Spleen (tissue), 11 donors: ENCODE measurements around the gene FOXO6. TPM values are rescaled to one million over a fixed set of nuclear protein-coding genes. Genes with fewer than 3 reads are reported as not detected.
A peak's percentile ranks its signal among the peaks of the same experiment; 100 is the strongest.

ENCODE experiments used
- DNase-seq: peaks from one replicate; pipeline ENCODE4 v3.0.0-alpha.2; 2020
- H3K27ac ChIP-seq, 8 donors: fragments of 200-600 bp; sonication (generic) in 7 of 8; 1 replicate in 4 of 8; 2 replicates in 4 of 8; pipeline versions ENCODE4 v1.5.0 to v1.8.0; 2016 to 2021; ENCODE audit warnings: inconsistent platforms in 4 of 8, mild to moderate bottlenecking in 4 of 8, moderate library complexity in 1 of 8
- H3K27me3 ChIP-seq, 7 donors: fragments of 200-600 bp; sonication (generic) in 6 of 7; replicated peaks in 1 of 7; 1 replicate in 4 of 7; 2 replicates in 3 of 7; pipeline versions ENCODE4 v1.5.0 to v1.8.0; 2016 to 2021; ENCODE audit warnings: inconsistent platforms in 3 of 7, mild to moderate bottlenecking in 1 of 7
- H3K36me3 ChIP-seq, 6 donors: fragments of 200-600 bp; sonication (generic) in 5 of 6; 1 replicate in 4 of 6; 2 replicates in 2 of 6; pipeline versions ENCODE4 v1.5.0 to v1.8.0; 2016 to 2021; ENCODE audit warnings: inconsistent platforms in 2 of 6
- H3K4me1 ChIP-seq, 6 donors: fragments of 200-600 bp; sonication (generic) in 5 of 6; 1 replicate in 3 of 6; 2 replicates in 3 of 6; pipeline versions ENCODE4 v1.5.0 to v1.8.0; 2016 to 2021; ENCODE audit warnings: inconsistent platforms in 3 of 6
- H3K4me3 ChIP-seq, 8 donors: fragments of 200-600 bp; sonication (generic) in 7 of 8; 1 replicate in 4 of 8; 2 replicates in 4 of 8; pipeline versions ENCODE4 v1.5.0 to v1.8.0; 2016 to 2021; ENCODE audit warnings: inconsistent platforms in 4 of 8, mild to moderate bottlenecking in 4 of 8, moderate library complexity in 2 of 8
- H3K9me3 ChIP-seq, 8 donors: fragments of 200-600 bp; sonication (generic) in 7 of 8; 1 replicate in 4 of 8; 2 replicates in 4 of 8; pipeline versions ENCODE4 v1.5.0 to v1.8.0; 2016 to 2021; ENCODE audit warnings: inconsistent platforms in 4 of 8
- POLR2A ChIP-seq, 3 donors: fragments of 450-650 bp; IDR thresholded peaks; one replicate each; pipeline ENCODE4 v1.5.1; 2017; ENCODE audit warnings: antibody characterized with exemption in 3 of 3, mild to moderate bottlenecking in 1 of 3
- POLR2AphosphoS5 ChIP-seq, 3 donors: sonication (generic); formaldehyde crosslinking; IDR thresholded peaks; one replicate each; pipeline ENCODE4 v1.5.1; 2017; ENCODE audit warnings: antibody characterized with exemption in 3 of 3
- WGBS, 5 donors: extraction: QIAGEN DNeasy Blood & Tissue Kit in 3 of 5; methylation state at CpG; one replicate each; pipeline versions ENCODE4 v1.1.5 to v1.1.7; 2013 to 2018; 5-methylcytosine and 5-hydroxymethylcytosine counted together
- intact Hi-C: fragments of 100-400 bp; cut with DNase I; formaldehyde crosslinking; loops from one replicate; pipeline ENCODE4 v1.15.0; 2023; ENCODE audit warnings: low total_unique reads
- polyA plus RNA-seq, 3 donors: library from polyadenylated mRNA; stranded (reverse); fragments of 200-250 nt; gene quantifications; one replicate each; pipeline ENCODE4 v1.2.1, GENCODE V29; 2013
- total RNA-seq, 7 donors: library from RNA; depleted of rRNA in 3 of 7; stranded (reverse); fragments of >200 nt in 3 of 7; fragmentation: NEBNext Ultra II Directional in 4 of 7; extraction: Animal tissue kit (Norgen Biotek cat#: 25700) in 4 of 7; gene quantifications; one replicate each; pipeline versions ENCODE4 v1.1.0 to v1.2.1, GENCODE V29; 2016 to 2021
- TF ChIP-seq, protein P1 (sequence below), 11 experiments: fragments of 200-600 bp in 7 of 11; fragments of 450-650 bp in 4 of 11; sonication (generic) in 4 of 11; IDR thresholded peaks in 8 of 11; conservative IDR thresholded peaks in 3 of 11; 1 replicate in 7 of 11; 2 replicates in 4 of 11; pipeline versions ENCODE4 v1.4.0 to v1.8.0; 2016 to 2021; ENCODE audit warnings: antibody characterized with exemption in 11 of 11, inconsistent platforms in 4 of 11, mild to moderate bottlenecking in 1 of 11
- donor health status: healthy with polysubstance abuse.
- donor health status: DM: no; HTN: no; CAD: no; lungs with moderate emphysema.
- donor health status: DM: no; HTN: no; CAD: no.
- donor health status: Bipolar disorder and iron deficiency.
- donor health status: healthy.
- donor health status: DM: no; HTN: no; CAD: no.
- donor health status: DM: yes; HTN: yes; CAD: no.

FOXO6 gene
- total and polyA plus RNA-seq, 10 donors = 0.14 to 1.6 (median 0.32) TPM; not detected in 1

DNA sequence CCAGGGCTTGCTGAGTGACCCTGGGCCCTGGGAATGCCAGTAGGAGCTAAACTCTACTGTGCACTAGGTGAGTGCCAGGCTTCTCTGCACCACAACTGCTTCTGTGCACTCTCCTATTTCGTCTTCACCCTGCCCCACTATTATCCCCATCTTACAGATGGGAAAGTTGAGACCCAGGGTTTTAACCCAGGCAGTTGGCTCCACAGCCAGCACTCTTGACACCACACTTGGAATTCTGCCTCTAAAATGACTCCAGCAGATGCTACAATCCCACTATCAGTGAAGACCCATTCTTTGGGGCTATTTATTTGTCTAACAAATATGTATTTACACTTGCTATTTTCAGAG is 56.1 kb downstream of the FOXO6 start:
- Histone ChIP-seq H3K27me3 (no peaks in the 10 kb centered on the region), H3K4me1 (peaks cover 0 to 71% (median 12%) of the 10 kb centered on the region in 6 donors), H3K9me3 (no peaks in the 10 kb centered on the region), H3K27ac (peak overlapping the region in 1 of 8 donors; percentile 7), H3K36me3 (no peaks in the 10 kb centered on the region), H3K4me3 (no peak overlapping the region)
- WGBS, 5 donors = 9 to 29% (median 23%) methylated on average over 1 of the region's 1 CpG
- TF ChIP-seq, protein P1, sequence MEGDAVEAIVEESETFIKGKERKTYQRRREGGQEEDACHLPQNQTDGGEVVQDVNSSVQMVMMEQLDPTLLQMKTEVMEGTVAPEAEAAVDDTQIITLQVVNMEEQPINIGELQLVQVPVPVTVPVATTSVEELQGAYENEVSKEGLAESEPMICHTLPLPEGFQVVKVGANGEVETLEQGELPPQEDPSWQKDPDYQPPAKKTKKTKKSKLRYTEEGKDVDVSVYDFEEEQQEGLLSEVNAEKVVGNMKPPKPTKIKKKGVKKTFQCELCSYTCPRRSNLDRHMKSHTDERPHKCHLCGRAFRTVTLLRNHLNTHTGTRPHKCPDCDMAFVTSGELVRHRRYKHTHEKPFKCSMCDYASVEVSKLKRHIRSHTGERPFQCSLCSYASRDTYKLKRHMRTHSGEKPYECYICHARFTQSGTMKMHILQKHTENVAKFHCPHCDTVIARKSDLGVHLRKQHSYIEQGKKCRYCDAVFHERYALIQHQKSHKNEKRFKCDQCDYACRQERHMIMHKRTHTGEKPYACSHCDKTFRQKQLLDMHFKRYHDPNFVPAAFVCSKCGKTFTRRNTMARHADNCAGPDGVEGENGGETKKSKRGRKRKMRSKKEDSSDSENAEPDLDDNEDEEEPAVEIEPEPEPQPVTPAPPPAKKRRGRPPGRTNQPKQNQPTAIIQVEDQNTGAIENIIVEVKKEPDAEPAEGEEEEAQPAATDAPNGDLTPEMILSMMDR (IDR thresholded peaks at IDR 0.05 in 8 of 11, conservative IDR thresholded peaks at IDR 0.05 in 3 of 11) = peak in 6 of 11 experiments; percentile 5 to 64 (median 40)
- TF ChIP-seq POLR2AphosphoS5 (IDR thresholded peaks at IDR 0.05) (no peak), POLR2A (IDR thresholded peaks at IDR 0.05) (no peak)
- DNase-seq = no peak
- intact Hi-C loops = loop anchor here (5.0 kb wide), 2 partner anchors 135 to 150 kb away; no protein-coding TSS in a partner anchor

DNA sequence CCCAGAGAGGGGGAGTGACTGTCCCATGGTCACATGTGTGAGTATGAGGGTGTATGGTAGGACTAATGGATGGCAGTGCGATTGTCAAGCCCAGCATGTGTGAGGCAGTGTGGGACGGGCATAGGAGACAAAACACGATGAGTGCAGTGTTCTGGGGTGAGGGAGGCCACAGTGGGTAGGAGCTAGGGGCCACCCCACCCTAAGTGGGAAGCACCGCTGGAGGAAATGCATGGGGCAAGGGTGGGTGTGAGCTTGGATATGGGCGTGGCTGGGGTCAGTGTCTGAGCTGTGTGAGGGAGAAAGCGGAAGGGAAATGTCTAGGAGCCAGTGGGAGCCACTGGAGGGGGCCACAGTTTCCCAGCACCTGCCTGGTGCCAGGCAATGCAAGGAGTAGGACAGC is 56.5 kb downstream of the FOXO6 start:
- Histone ChIP-seq H3K9me3 (no peaks in the 10 kb centered on the region), H3K4me3 (no peak overlapping the region), H3K27me3 (no peaks in the 10 kb centered on the region), H3K36me3 (no peaks in the 10 kb centered on the region), H3K27ac (peak overlapping the region in 2 of 8 donors; percentile 65 to 68), H3K4me1 (peaks cover 0 to 67% (median 12%) of the 10 kb centered on the region in 6 donors)
- intact Hi-C loops = loop anchor here (5.0 kb wide), 2 partner anchors 135 to 150 kb away; no protein-coding TSS in a partner anchor
- WGBS, 5 donors = 45 to 57% (median 56%) methylated on average over 6 of the region's 6 CpGs
- TF ChIP-seq POLR2A (IDR thresholded peaks at IDR 0.05) (no peak), POLR2AphosphoS5 (IDR thresholded peaks at IDR 0.05) (no peak)
- TF ChIP-seq, protein P1 (IDR thresholded peaks at IDR 0.05 in 8 of 11, conservative IDR thresholded peaks at IDR 0.05 in 3 of 11) = no peak
- no peak for DNase-seq

DNA sequence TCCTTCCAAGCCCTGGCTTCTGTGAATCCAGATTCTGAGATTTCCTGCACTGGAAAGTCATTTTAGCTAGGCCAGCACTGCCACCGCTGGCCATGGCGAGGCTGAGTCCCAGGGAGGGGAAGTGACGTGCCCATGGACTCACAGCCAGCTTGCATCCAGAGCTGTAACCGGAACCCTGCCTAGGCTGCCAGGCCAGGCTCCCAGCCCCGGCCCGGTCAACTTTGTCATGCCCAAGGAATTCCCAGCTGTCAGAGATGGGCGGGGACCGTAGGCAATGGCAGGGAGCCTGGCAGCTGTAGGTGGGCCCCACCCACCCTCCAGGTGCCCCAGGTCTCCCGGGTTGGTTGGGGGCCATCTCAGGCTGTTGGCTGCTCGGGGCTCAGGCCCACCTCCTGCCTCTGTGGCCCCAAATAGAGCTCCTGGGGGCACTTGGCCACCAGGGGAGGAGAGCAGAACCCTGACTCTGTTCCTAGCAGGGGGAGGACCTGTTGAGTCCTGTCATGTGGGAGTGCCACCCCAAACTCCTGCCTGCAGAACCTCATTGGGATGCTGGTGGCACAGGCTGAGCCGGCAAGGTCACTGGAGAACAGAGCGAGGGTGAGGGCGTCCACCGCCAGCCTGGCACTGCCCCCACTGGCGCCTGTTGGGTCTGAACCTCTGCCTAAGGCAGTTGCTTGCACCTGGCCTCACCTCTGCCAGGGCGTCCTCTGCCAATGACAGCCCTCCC is 57.8 kb downstream of the FOXO6 start:
- intact Hi-C loops = loop anchor here (5.0 kb wide), 2 partner anchors 137 to 152 kb away; no protein-coding TSS in a partner anchor
- 67 to 79% (median 70%) methylated on average over 13 to 16 of the region's 16 CpGs for WGBS, 5 donors
- no peaks in the 10 kb centered on the region for H3K9me3 ChIP-seq
- peak overlapping the region in 6 of 8 donors; percentile 11 to 70 (median 44) for H3K27ac ChIP-seq
- peaks cover 0 to 64% (median 11%) of the 10 kb centered on the region in 6 donors for H3K4me1 ChIP-seq
- H3K36me3 ChIP-seq = no peaks in the 10 kb centered on the region
- peak; percentile 81 for DNase-seq
- peaks cover 0 to 9% (median 0%) of the 10 kb centered on the region in 7 donors for H3K27me3 ChIP-seq
- peak; percentile 19 to 48 (median 21) for TF ChIP-seq POLR2AphosphoS5 (IDR thresholded peaks at IDR 0.05)
- TF ChIP-seq, protein P1 (IDR thresholded peaks at IDR 0.05 in 8 of 11, conservative IDR thresholded peaks at IDR 0.05 in 3 of 11) = no peak
- H3K4me3 ChIP-seq = no peak overlapping the region

DNA sequence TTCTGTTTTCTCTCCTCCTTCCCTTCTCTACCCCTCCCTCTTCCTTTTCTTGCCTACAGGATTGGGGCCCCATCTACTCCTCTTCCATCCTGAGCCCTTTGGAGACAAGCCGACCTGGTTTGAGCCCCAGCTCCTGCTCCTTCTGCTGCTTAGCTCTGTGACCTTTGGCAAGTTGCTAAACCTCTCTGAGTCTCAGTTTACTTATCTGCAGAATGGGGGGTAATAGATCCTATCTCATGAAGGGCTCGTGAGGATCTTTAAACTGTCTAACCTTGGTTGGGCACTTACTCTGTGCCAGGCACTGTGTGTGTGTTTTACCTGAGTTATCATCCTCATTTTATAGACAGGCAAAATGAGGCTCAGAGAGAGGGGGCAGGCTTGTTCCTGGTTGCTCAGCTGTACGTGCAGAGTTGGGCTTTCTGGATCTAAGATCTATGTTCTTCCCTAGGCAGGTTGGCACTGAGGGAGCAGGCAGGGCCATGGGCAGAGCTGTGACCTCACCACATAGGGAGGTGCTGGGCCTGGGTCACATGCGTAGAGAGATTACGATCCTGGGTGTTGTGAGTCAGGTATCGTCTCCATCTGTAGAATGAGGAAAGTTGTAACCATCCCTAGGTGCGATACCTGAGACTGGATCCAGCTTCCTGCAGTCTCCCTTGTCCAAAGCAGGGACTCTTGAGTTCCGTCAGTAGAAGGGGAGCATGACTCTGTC is 58.5 kb downstream of the FOXO6 start:
- H3K36me3 ChIP-seq = no peaks in the 10 kb centered on the region
- WGBS, 5 donors = 78 to 92% (median 90%) methylated on average over 7 to 8 of the region's 8 CpGs
- H3K4me3 ChIP-seq = no peak overlapping the region
- H3K27ac ChIP-seq = peak overlapping the region in 3 of 8 donors; percentile 65 to 70 (median 68)
- no peaks in the 10 kb centered on the region for H3K9me3 ChIP-seq
- H3K4me1 ChIP-seq = peaks cover 0 to 57% (median 11%) of the 10 kb centered on the region in 6 donors
- H3K27me3 ChIP-seq = peaks cover 0 to 9% (median 0%) of the 10 kb centered on the region in 7 donors
- TF ChIP-seq POLR2A (IDR thresholded peaks at IDR 0.05) (no peak), POLR2AphosphoS5 (IDR thresholded peaks at IDR 0.05) (no peak)
- TF ChIP-seq, protein P1 (IDR thresholded peaks at IDR 0.05 in 8 of 11, conservative IDR thresholded peaks at IDR 0.05 in 3 of 11) = no peak
- intact Hi-C loops = loop anchor here (5.0 kb wide), 2 partner anchors 137 to 152 kb away; no protein-coding TSS in a partner anchor
- peak; percentile 41 for DNase-seq
